Skeletal muscle cell (primary cell): ENCODE results near the gene CD40.

Source experiments
- DNase-seq: peaks from one replicate; pipeline ENCODE4 v3.0.0-alpha.2; 2010; ENCODE audit warnings: low read depth
- H3K4me3 ChIP-seq: 2 replicates; pipeline ENCODE4 v1.5.1; 2011; ENCODE audit warnings: low read depth, mild to moderate bottlenecking, control low read depth, low read length, moderate library complexity

CD40 gene

GRCh38 chr20:46120136-46120535 lies 2.0 kb downstream of the CD40 start:
- DNase-seq, result no peak
- no peak overlapping the region for H3K4me3 ChIP-seq

GRCh38 chr20:46121184-46121930 lies 3.2 kb downstream of the CD40 start:
- no peak overlapping the region for H3K4me3 ChIP-seq
- no peak for DNase-seq

DNA sequence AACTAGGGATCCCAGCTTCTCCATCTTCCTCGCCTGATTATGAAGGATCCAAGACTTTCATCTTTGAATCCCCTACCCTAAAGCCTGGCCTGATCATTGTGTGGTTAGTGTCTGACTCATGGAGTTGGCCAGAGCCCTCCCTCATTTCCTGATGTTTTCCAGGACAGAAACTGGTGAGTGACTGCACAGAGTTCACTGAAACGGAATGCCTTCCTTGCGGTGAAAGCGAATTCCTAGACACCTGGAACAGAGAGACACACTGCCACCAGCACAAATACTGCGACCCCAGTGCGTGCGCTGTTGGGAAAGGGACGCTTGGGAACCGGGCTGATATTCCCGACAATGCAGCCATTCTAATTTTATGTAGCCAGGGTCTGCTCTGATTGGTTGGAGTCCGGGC lies 4.0 kb downstream of the CD40 start:
- no peak overlapping the region for H3K4me3 ChIP-seq
- DNase-seq, result peak; percentile 20

DNA sequence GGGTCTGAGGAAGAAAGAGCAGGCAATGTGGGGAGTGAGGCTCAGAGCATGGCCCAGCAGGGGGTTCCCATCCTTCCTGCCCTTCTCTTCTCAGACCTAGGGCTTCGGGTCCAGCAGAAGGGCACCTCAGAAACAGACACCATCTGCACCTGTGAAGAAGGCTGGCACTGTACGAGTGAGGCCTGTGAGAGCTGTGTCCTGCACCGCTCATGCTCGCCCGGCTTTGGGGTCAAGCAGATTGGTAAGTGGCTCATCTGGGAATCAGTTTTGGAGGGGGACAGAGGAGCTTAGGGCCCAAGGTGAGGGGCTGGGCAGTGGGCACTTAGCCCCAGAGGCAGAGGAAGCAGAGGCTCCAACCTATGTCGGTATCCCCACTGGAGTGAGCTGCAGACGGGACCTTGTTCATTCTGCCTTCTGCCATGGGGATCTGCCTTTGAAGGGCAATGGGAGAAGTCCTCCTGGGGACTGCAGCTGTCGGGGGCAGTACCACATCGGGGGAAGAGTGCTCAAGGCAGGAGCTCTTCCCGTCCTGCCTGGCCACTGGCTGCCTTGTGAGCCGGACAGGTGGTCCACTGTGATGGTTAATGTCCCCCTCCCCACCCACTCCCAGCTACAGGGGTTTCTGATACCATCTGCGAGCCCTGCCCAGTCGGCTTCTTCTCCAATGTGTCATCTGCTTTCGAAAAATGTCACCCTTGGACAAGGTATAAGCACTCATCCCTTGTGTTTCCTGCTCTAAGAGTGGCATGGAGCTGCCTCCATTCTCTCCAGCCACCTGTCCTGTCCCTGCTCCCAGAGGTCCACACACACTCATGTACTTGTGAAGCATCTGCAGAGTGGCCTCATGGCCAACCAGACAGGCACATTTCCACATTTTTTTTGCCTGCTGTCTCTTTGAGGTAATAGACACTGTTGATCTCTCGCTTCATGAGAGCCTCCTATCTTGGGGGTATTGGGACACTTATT lies 4.7 kb downstream of the CD40 start:
- DNase-seq, result no peak
- H3K4me3 ChIP-seq, result no peak overlapping the region

DNA sequence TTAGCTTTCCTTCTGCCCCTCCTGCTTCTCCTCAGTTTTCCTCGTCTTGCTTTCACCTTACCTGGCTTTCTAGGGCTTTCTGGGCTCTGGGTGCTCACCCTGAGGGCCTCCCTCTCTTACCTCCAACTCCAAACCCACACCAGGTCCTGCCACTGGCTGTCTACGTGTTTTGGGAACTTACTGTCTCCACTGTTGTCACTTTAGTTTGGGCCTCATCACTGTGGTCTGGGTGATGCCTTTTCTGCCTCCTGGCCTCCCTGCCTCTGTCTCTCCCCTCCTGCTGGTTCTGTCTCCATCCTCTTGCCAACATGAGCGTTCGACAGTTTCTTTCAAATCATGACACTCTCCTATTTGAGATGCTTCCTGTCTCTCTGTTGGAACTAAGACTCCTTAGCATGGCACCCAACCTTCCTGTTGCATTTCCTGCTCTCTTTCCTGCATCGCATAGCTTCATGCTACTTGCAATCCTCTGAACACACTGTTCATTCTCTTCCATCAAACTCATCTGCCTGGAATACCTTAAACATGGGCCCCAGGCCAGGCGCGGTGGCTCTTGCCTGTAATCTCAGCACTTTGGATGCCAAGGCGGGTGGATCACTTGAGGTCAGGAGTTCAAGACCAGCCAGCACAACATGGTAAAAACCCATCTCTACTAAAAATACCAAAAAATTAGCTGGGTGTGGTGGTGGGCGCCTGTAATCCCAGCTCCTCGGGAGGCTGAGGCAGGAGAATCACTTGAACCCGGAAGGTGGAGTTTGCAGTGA lies 5.5 kb downstream of the CD40 start:
- no peak for DNase-seq
- H3K4me3 ChIP-seq, result no peak overlapping the region

DNA sequence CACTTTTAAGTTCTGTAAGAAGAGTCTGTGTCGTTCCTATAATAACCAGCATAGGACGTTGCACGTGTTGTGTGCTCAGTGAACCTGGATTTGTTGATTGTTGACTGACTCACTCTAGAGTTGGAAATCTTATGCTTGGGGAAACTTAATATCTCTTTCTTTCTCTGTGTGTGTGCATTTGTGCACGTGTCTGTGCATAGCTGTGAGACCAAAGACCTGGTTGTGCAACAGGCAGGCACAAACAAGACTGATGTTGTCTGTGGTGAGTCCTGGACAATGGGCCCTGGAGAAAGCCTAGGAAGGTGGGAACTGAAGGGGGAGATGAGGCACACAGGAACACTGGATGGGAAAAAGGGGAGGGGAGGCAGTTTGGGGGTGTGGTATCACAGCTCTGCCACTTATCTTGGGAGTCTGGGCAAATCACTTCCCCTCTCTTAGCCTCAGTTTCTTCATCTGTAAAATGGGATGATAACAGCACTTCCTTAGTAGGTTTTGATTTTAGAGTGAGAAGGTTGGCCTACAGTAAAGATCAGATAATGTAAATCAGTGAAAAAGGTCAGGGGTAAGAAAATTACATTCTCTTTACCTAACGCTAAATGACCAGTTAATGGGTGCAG lies 8.4 kb downstream of the CD40 start:
- DNase-seq, result no peak
- H3K4me3 ChIP-seq, result no peak overlapping the region

GRCh38 chr20:46127396-46128010 lies 9.4 kb downstream of the CD40 start:
- H3K4me3 ChIP-seq, result no peak overlapping the region
- DNase-seq, result no peak

GRCh38 chr20:46128310-46129151 lies 10.4 kb downstream of the CD40 start:
- no peak overlapping the region for H3K4me3 ChIP-seq
- DNase-seq, result no peak

DNA sequence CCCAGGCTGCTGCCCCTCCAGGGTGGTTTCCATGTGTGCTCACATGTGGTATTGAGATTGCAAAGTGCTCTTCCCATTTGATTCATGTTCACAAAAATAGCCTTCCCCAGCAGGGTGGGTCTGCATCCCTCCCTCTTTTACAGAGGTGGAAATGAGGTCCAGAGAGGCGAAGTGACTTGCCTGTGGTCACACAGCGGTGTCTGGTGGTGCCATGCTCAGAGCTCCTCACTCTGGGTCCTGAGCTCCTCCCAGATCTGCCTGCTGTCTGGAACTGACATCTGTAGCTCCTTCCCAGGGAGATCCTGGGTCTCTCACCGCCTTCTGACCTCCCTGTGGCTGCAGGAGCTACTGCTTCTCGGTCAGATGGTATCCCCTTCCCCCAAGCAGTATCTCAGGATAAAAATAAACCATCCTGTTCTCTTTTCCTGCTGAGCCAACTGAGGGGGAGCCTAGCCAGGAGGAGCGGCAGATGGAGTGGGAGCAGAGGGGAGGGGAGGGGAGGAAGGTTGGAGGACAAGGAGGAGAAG lies 11.9 kb downstream of the CD40 start:
- no peak overlapping the region for H3K4me3 ChIP-seq
- no peak for DNase-seq

- no peak overlapping the region for H3K4me3 ChIP-seq
- DNase-seq, result no peak
Observed at GRCh38 chr20:46130534-46130933, 12.4 kb downstream of the CD40 start.

- peak; percentile 5 for DNase-seq
- no peak overlapping the region for H3K4me3 ChIP-seq
Observed at GRCh38 chr20:46131396-46131795, 13.3 kb downstream of the CD40 start.

DNA sequence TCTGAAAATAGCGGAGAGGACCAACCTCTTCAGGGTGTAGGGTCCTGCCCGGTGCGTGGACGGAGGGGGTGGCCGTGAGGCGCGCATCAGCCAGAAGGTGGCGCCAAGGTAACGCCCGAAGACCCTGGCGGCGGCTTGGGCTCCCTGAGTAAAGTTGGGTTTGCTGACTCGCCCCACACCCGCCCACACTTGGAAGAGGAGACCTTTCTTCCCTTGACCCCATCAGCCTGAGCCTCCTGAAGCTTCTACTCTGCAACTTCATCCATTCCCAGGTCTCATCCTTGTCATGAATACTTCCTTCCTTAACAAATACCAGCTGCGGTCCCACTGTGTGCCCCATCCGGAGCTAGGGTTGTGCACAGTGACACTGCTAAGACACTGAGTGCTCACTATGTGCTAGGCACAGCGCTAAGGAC lies 14.6 kb downstream of the CD40 start:
- peak; percentile 7 for DNase-seq
- H3K4me3 ChIP-seq, result no peak overlapping the region

GRCh38 chr20:46133886-46134654 lies 16.0 kb downstream of the CD40 start:
- H3K4me3 ChIP-seq, result no peak overlapping the region
- DNase-seq, result no peak

- no peak overlapping the region for H3K4me3 ChIP-seq
- DNase-seq, result no peak
Observed at GRCh38 chr20:46134716-46135115, 16.6 kb downstream of the CD40 start.

- no peak for DNase-seq
- no peak overlapping the region for H3K4me3 ChIP-seq
Observed at GRCh38 chr20:46135856-46136633, 17.9 kb downstream of the CD40 start.

DNA sequence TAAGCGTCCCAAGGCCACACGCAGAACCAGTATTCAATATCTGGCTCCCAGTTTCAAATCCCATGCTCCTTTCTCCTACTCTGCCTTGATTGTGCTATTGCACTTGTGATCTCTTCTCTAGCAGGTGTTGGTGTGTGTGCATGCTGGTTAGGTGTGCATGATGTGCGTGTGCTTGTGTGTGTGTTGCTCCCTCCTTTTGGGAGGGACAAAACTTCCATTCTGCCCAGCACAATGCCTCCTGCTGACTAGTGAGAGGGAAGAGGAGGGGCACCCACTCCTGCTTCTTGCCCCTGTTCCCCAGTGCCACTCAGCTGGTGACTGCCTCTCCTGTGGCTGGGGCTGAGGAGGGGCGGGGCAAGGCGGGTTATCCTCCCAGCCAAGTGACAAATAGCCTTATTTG lies 19.7 kb downstream of the CD40 start:
- H3K4me3 ChIP-seq, result no peak overlapping the region
- DNase-seq, result no peak
